Measurements from ENCODE around the gene NEGR1.

DNA sequence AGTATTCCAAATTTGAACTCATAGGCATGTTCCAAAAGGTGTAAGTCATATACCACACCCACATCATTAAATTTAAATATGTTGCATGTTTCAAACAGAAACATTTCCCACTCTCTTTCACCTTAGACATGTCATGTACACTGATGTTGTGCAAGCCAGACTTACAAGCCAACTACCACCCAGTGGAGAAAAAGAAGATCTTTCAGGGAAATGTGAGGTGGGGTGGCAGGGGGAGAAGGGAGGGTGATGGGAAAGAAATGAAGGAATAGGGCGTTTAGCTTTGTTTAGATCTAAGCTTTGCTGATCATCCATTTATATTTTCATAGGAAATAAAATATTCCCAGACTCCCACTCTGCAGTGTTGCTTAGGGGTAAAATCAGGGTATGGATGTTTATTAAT lies 1.6 kb downstream of the NEGR1 start:
- TF ChIP-seq, protein P1, sequence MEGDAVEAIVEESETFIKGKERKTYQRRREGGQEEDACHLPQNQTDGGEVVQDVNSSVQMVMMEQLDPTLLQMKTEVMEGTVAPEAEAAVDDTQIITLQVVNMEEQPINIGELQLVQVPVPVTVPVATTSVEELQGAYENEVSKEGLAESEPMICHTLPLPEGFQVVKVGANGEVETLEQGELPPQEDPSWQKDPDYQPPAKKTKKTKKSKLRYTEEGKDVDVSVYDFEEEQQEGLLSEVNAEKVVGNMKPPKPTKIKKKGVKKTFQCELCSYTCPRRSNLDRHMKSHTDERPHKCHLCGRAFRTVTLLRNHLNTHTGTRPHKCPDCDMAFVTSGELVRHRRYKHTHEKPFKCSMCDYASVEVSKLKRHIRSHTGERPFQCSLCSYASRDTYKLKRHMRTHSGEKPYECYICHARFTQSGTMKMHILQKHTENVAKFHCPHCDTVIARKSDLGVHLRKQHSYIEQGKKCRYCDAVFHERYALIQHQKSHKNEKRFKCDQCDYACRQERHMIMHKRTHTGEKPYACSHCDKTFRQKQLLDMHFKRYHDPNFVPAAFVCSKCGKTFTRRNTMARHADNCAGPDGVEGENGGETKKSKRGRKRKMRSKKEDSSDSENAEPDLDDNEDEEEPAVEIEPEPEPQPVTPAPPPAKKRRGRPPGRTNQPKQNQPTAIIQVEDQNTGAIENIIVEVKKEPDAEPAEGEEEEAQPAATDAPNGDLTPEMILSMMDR (IDR thresholded peaks at IDR 0.05; ENCODE audit: low read depth, low read length), result no peak
- TF ChIP-seq MYC (IDR thresholded peaks at IDR 0.05; ENCODE audit: low read depth, low read length), result no peak
- TF ChIP-seq POLR2A (IDR thresholded peaks at IDR 0.05; ENCODE audit: extremely low read depth, insufficient read length), result no peak
- TF ChIP-seq MAX (IDR thresholded peaks at IDR 0.05; ENCODE audit: low read depth, low read length), result no peak

Data from NB4 (cell line).